Activated CD8-positive, alpha-beta T cell treated with anti-CD3 and anti-CD28 coated beads, Interleukin-2, amount 10 ng/mL, durations not matched to agents 7 days and 5 days (primary cell): ENCODE results near the gene NEURL3. TPM values are rescaled to one million over a fixed set of nuclear protein-coding genes. Genes with fewer than 3 reads are reported as not detected.
"Not testable (repeated sequence)": the region's sequence is repeated elsewhere in the genome, so short reads cannot be mapped to it uniquely, and the experiment has no call there.

ENCODE experiments used
- ATAC-seq: fragments of 150-1000 bp; cut with Tn5 transposase; one replicate; pipeline ENCODE4 v1.10.0; 2021; ENCODE audit warnings: moderate library complexity
- CTCF ChIA-PET: fragments of 350-600 bp; sonication (Branson Sonifier 250); formaldehyde crosslinking; loops from one replicate; lab custom pipeline; 2021; ENCODE audit warnings: antibody characterized with exemption; lab: Charles Lee
- POLR2A ChIA-PET: fragments of 350-600 bp; sonication (Branson Sonifier 250); formaldehyde crosslinking; loops from one replicate; lab custom pipeline; 2021; ENCODE audit warnings: antibody characterized with exemption; lab: Charles Lee
- DNase-seq: peaks from one replicate; pipeline ENCODE4 v3.0.0-alpha.2; 2020
- H3K27ac Mint-ChIP-seq: one replicate; pipeline ENCODE4 v1.8.0; 2021; ENCODE audit warnings: mild to moderate bottlenecking, mixed read lengths
- H3K27me3 Mint-ChIP-seq: one replicate; pipeline ENCODE4 v1.8.0; 2021; ENCODE audit warnings: low read depth, mixed read lengths
- H3K36me3 Mint-ChIP-seq: one replicate; pipeline ENCODE4 v1.8.0; 2021; ENCODE audit warnings: low read depth, mixed read lengths
- H3K4me1 Mint-ChIP-seq: one replicate; pipeline ENCODE4 v1.8.0; 2021; ENCODE audit warnings: low read depth, mixed read lengths
- H3K4me3 Mint-ChIP-seq: one replicate; pipeline ENCODE4 v1.8.0; 2021; ENCODE audit warnings: mild to moderate bottlenecking, mixed read lengths
- H3K9me3 Mint-ChIP-seq: one replicate; pipeline ENCODE4 v1.8.0; 2022; ENCODE audit warnings: mixed read lengths; ENCODE audit not compliant: insufficient read depth
- total RNA-seq, 2 experiments: library from RNA; stranded (reverse); gene quantifications; one replicate each; pipeline ENCODE4 v1.2.3, GENCODE V29; 2021

NEURL3 gene
- total RNA-seq, 2 experiments from 2014 or later = not detected

GRCh38 chr2:96468904-96469303 lies 36.3 kb downstream of the NEURL3 start:
- no peak for ATAC-seq

GRCh38 chr2:96464651-96465050 lies 40.5 kb downstream of the NEURL3 start:
- CTCF ChIA-PET = interaction anchor here (0.8 to 1.8 kb wide), 2 partner anchors 8 to 57 kb away, joined by 3 to 5 read pairs; no protein-coding TSS in a partner anchor
- no peak overlapping the region for H3K4me3 Mint-ChIP-seq
- ATAC-seq (no peak), DNase-seq (no peak)
- no peaks in the 10 kb centered on the region for H3K36me3 Mint-ChIP-seq
- H3K27ac Mint-ChIP-seq = no peak overlapping the region
- H3K9me3 Mint-ChIP-seq = peaks cover under 1% of the 10 kb centered on the region
- H3K4me1 Mint-ChIP-seq = no peaks in the 10 kb centered on the region
- H3K27me3 Mint-ChIP-seq = peaks cover 7% of the 10 kb centered on the region
- POLR2A ChIA-PET = no interaction called here

More at GRCh38 chr2:96468904-96469303, 36.3 kb downstream of the NEURL3 start:
- Mint-ChIP-seq H3K9me3 (no peaks in the 10 kb centered on the region), H3K27ac (no peak overlapping the region), H3K36me3 (no peaks in the 10 kb centered on the region), H3K4me1 (peaks cover 5% of the 10 kb centered on the region), H3K4me3 (no peak overlapping the region), H3K27me3 (peaks cover 11% of the 10 kb centered on the region)
- no peak for DNase-seq
- ChIA-PET CTCF (interaction anchor here (1.0 to 2.1 kb wide), 4 partner anchors 12 to 85 kb away, joined by 4 to 8 read pairs (median 4); no protein-coding TSS in a partner anchor), POLR2A (no interaction called here)

- Mint-ChIP-seq H3K4me3 (no peak overlapping the region), H3K9me3 (peaks cover 6% of the 10 kb centered on the region), H3K27ac (no peak overlapping the region), H3K4me1 (no peaks in the 10 kb centered on the region), H3K27me3 (peaks cover 9% of the 10 kb centered on the region), H3K36me3 (no peaks in the 10 kb centered on the region)
- ChIA-PET POLR2A (no interaction called here), CTCF (interaction anchor here (0.8 to 1.8 kb wide), 2 partner anchors 9 to 57 kb away, joined by 3 to 5 read pairs; no protein-coding TSS in a partner anchor)
- DNase-seq (no peak), ATAC-seq (no peak)
Measured at GRCh38 chr2:96464061-96464460, 41.1 kb downstream of the NEURL3 start.

- Mint-ChIP-seq H3K27me3 (peaks cover 7% of the 10 kb centered on the region), H3K9me3 (peaks cover 6% of the 10 kb centered on the region), H3K36me3 (no peaks in the 10 kb centered on the region), H3K4me1 (no peaks in the 10 kb centered on the region), H3K27ac (no peak overlapping the region), H3K4me3 (no peak overlapping the region)
- DNase-seq (no peak), ATAC-seq (no peak)
- CTCF ChIA-PET = no interaction called here
- POLR2A ChIA-PET = no interaction called here
Measured at GRCh38 chr2:96463119-96463518, 42.0 kb downstream of the NEURL3 start.

GRCh38 chr2:96461616-96462015 lies 43.5 kb downstream of the NEURL3 start:
- H3K27ac Mint-ChIP-seq, DNase-seq, CTCF ChIA-PET, ATAC-seq, H3K4me1 Mint-ChIP-seq, H3K4me3 Mint-ChIP-seq, POLR2A ChIA-PET, H3K27me3 Mint-ChIP-seq, H3K9me3 Mint-ChIP-seq, H3K36me3 Mint-ChIP-seq: not testable (repeated sequence)

- Mint-ChIP-seq H3K36me3 (no peaks in the 10 kb centered on the region), H3K27ac (no peak overlapping the region), H3K4me1 (no peaks in the 10 kb centered on the region), H3K4me3 (no peak overlapping the region), H3K27me3 (no peaks in the 10 kb centered on the region), H3K9me3 (no peaks in the 10 kb centered on the region)
- ChIA-PET CTCF (no interaction called here), POLR2A (interaction anchor here (0.7 kb wide), 1 partner anchor 59 kb away, joined by 3 read pairs; no protein-coding TSS in a partner anchor)
- no peak for DNase-seq
- no peak for ATAC-seq
Measured at GRCh38 chr2:96452053-96452452, 53.1 kb downstream of the NEURL3 start.

- Mint-ChIP-seq H3K27me3 (no peaks in the 10 kb centered on the region), H3K4me3 (no peak overlapping the region), H3K4me1 (no peaks in the 10 kb centered on the region), H3K36me3 (no peaks in the 10 kb centered on the region), H3K27ac (no peak overlapping the region), H3K9me3 (no peaks in the 10 kb centered on the region)
- ATAC-seq (no peak), DNase-seq (no peak)
- CTCF ChIA-PET = interaction anchor here (1.9 kb wide), 1 partner anchor 42 kb away, joined by 7 read pairs; no protein-coding TSS in a partner anchor
- POLR2A ChIA-PET = interaction anchor here (1.3 kb wide), 1 partner anchor 42 kb away, joined by 3 read pairs; no protein-coding TSS in a partner anchor
Measured at GRCh38 chr2:96449637-96450036, 55.5 kb downstream of the NEURL3 start.

- H3K9me3 Mint-ChIP-seq = no peaks in the 10 kb centered on the region
- DNase-seq (no peak), ATAC-seq (no peak)
- H3K4me1 Mint-ChIP-seq = no peaks in the 10 kb centered on the region
- H3K27me3 Mint-ChIP-seq = no peaks in the 10 kb centered on the region
- no peaks in the 10 kb centered on the region for H3K36me3 Mint-ChIP-seq
- ChIA-PET POLR2A (interaction anchor here (1.3 kb wide), 1 partner anchor 42 kb away, joined by 3 read pairs; no protein-coding TSS in a partner anchor), CTCF (interaction anchor here (1.9 kb wide), 1 partner anchor 42 kb away, joined by 7 read pairs; no protein-coding TSS in a partner anchor)
- H3K27ac Mint-ChIP-seq = no peak overlapping the region
- H3K4me3 Mint-ChIP-seq = no peak overlapping the region
Measured at GRCh38 chr2:96449174-96449573, 56.0 kb downstream of the NEURL3 start.

GRCh38 chr2:96447726-96448125 lies 57.4 kb downstream of the NEURL3 start:
- no peaks in the 10 kb centered on the region for H3K9me3 Mint-ChIP-seq
- DNase-seq (no peak), ATAC-seq (no peak)
- H3K27me3 Mint-ChIP-seq = peaks cover 4% of the 10 kb centered on the region
- POLR2A ChIA-PET = no interaction called here
- no peak overlapping the region for H3K27ac Mint-ChIP-seq
- no peaks in the 10 kb centered on the region for H3K4me1 Mint-ChIP-seq
- no peak overlapping the region for H3K4me3 Mint-ChIP-seq
- CTCF ChIA-PET = no interaction called here
- H3K36me3 Mint-ChIP-seq = no peaks in the 10 kb centered on the region

Other genes starting within 250 kb of the NEURL3 start
- gene TMEM127, start 239.4 kb downstream of the NEURL3 start, total RNA-seq = 10 to 100 TPM; 31.8 to 34.2 TPM
- 10 to 100 TPM; 64.9 to 65.9 TPM for gene CIAO1, start 239.1 kb downstream of the NEURL3 start, total RNA-seq
- gene SNRNP200, start 199.8 kb downstream of the NEURL3 start, total RNA-seq = 100 to 1,000 TPM; 177 to 181 TPM
- gene ITPRIPL1, start 180.0 kb downstream of the NEURL3 start, total RNA-seq = 10 to 100 TPM; 43.4 to 43.5 TPM
- 100 to 1,000 TPM in 1 of 2 experiments, 10 to 100 TPM in 1; 87.3 to 101 TPM for gene NCAPH, start 169.6 kb downstream of the NEURL3 start, total RNA-seq
- gene ARID5A, start 31.4 kb upstream of the NEURL3 start, total RNA-seq = 10 to 100 TPM; 37.7 to 40.1 TPM
- 10 to 100 TPM; 60.8 to 64.4 TPM for gene KANSL3, start 133.0 kb upstream of the NEURL3 start, total RNA-seq
- not detected for gene FER1L5, start 137.4 kb upstream of the NEURL3 start, total RNA-seq
- 1 to 10 TPM; 7.4 to 7.9 TPM for gene LMAN2L, start 234.7 kb upstream of the NEURL3 start, total RNA-seq